H1 (cell line): ENCODE data around the gene ANKFY1. TPM values are rescaled to one million over a fixed set of nuclear protein-coding genes. Genes with fewer than 3 reads are reported as not detected.

ENCODE experiments used
- CTCF ChIA-PET: fragments of 300-600 bp; sonication (Branson Sonifier 250); formaldehyde crosslinking; loops from one replicate; lab custom pipeline; 2021; ENCODE audit not compliant: partially characterized antibody; lab: Charles Lee
- POLR2A ChIA-PET: fragments of 300-600 bp; sonication (Branson Sonifier 250); formaldehyde crosslinking; loops from one replicate; lab custom pipeline; 2021; ENCODE audit warnings: inconsistent platforms; ENCODE audit not compliant: partially characterized antibody; lab: Charles Lee
- DNase-seq, 2 experiments: peaks; one replicate each; pipeline versions ENCODE4 v3.0.0 to v3.0.0-alpha.2; 2010 to 2022; ENCODE audit warnings: low spot score in 2 of 2, low read depth in 1 of 2, mixed read lengths in 1 of 2
- FAIRE-seq: peaks from 2 replicates; lab custom pipeline; 2011; peaks lifted over from hg19 to GRCh38; lab: Jason Lieb, UNC
- H2AFZ ChIP-seq: 2 replicates; pipeline ENCODE4 v1.8.1; 2012; ENCODE audit warnings: low read length, inconsistent platforms
- H2AK5ac ChIP-seq: 2 replicates; pipeline ENCODE4 v1.6.1; 2013; ENCODE audit warnings: low read depth, low read length
- H2BK120ac ChIP-seq: replicated peaks from 2 replicates; pipeline ENCODE3; 2013; ENCODE audit warnings: low read depth, low read length, inconsistent platforms
- H2BK12ac ChIP-seq: 2 replicates; pipeline ENCODE4 v1.6.1; 2013; ENCODE audit warnings: low read depth, low read length
- H2BK15ac ChIP-seq: 2 replicates; pipeline ENCODE4 v1.6.1; 2013; ENCODE audit warnings: low read length
- H2BK20ac ChIP-seq: 2 replicates; pipeline ENCODE4 v1.6.1; 2013; ENCODE audit warnings: low read length
- H2BK5ac ChIP-seq: 2 replicates; pipeline ENCODE4 v1.6.1; 2013; ENCODE audit warnings: low read depth, low read length
- H3K14ac ChIP-seq: 2 replicates; pipeline ENCODE4 v1.6.1; 2013; ENCODE audit warnings: inconsistent platforms; ENCODE audit not compliant: insufficient read length
- H3K18ac ChIP-seq: 2 replicates; pipeline ENCODE4 v1.6.1; 2013; ENCODE audit warnings: low read length; ENCODE audit errors: extremely low read depth
- H3K23ac ChIP-seq: 2 replicates; pipeline ENCODE4 v1.6.1; 2013; ENCODE audit warnings: inconsistent platforms; ENCODE audit not compliant: insufficient read length
- H3K23me2 ChIP-seq: 2 replicates; pipeline ENCODE4 v1.6.1; 2013; ENCODE audit warnings: low read depth, low read length
- H3K27ac ChIP-seq: 2 replicates; pipeline ENCODE4 v1.6.1; 2011; ENCODE audit warnings: low read depth, low read length, inconsistent platforms
- H3K27me3 ChIP-seq, 4 experiments: replicated peaks in 1 of 4; 1 replicate in 1 of 4; 2 replicates in 3 of 4; pipeline versions ENCODE4 v1.6.1 to v1.8.1; 2011 to 2013; ENCODE audit warnings: low read length in 3 of 4, mild to moderate bottlenecking in 3 of 4, inconsistent platforms in 2 of 4, mixed read lengths in 2 of 4, moderate library complexity in 1 of 4; ENCODE audit not compliant: control insufficient read depth in 3 of 4, insufficient read depth in 3 of 4; ENCODE audit errors: extremely low read depth in 1 of 4
- H3K36me3 ChIP-seq, 4 experiments: 2 replicates each; pipeline versions ENCODE4 v1.6.1 to v1.8.1; 2011 to 2013; ENCODE audit warnings: mild to moderate bottlenecking in 4 of 4, low read length in 3 of 4, moderate library complexity in 2 of 4, control low read depth in 1 of 4, inconsistent platforms in 1 of 4; ENCODE audit not compliant: insufficient read depth in 4 of 4, control insufficient read depth in 2 of 4
- H3K4ac ChIP-seq: replicated peaks from 2 replicates; pipeline ENCODE3; 2013; ENCODE audit warnings: low read length, low read depth, mixed read lengths, inconsistent platforms; ENCODE audit not compliant: insufficient read length
- H3K4me1 ChIP-seq, 4 experiments: replicated peaks in 1 of 4; 1 replicate in 1 of 4; 2 replicates in 3 of 4; pipeline versions ENCODE4 v1.6.1 to v1.8.1; 2011 to 2013; ENCODE audit warnings: low read length in 3 of 4, inconsistent platforms in 2 of 4, mixed read lengths in 1 of 4; ENCODE audit not compliant: insufficient read depth in 4 of 4, control insufficient read depth in 3 of 4
- H3K4me2 ChIP-seq, 2 experiments: 2 replicates each; pipeline versions ENCODE4 v1.6.1 to v1.8.1; 2011 to 2013; ENCODE audit warnings: low read depth in 2 of 2, low read length in 2 of 2, control low read depth in 1 of 2, inconsistent platforms in 1 of 2, mild to moderate bottlenecking in 1 of 2; ENCODE audit not compliant: insufficient read depth in 1 of 2
- H3K4me3 ChIP-seq, 4 experiments: fragments of 200-600, 300-600 bp in 1 of 4; sonication (generic), shearing (Covaris generic), sonication (Bioruptor Twin) in 1 of 4; 2 replicates each; pipeline versions ENCODE4 v1.5.1 to v1.8.1; 2011 to 2016; ENCODE audit warnings: low read length in 4 of 4, low read depth in 3 of 4, control low read depth in 2 of 4, inconsistent platforms in 2 of 4, mild to moderate bottlenecking in 2 of 4, mixed read lengths in 1 of 4, moderate library complexity in 1 of 4; ENCODE audit not compliant: insufficient read depth in 2 of 4; ENCODE audit errors: extremely low read depth in 1 of 4
- H3K56ac ChIP-seq: replicated peaks from 2 replicates; pipeline ENCODE3; 2013; ENCODE audit warnings: low read depth, mild to moderate bottlenecking, mixed read lengths, low read length, inconsistent platforms; ENCODE audit not compliant: insufficient read length
- H3K79me1 ChIP-seq: 2 replicates; pipeline ENCODE4 v1.6.1; 2013; ENCODE audit warnings: low read depth, low read length, control low read depth
- H3K79me2 ChIP-seq, 2 experiments: 2 replicates each; pipeline versions ENCODE4 v1.6.1 to v1.8.1; 2012 to 2013; ENCODE audit warnings: low read length in 2 of 2, mild to moderate bottlenecking in 2 of 2, inconsistent platforms in 1 of 2; ENCODE audit not compliant: insufficient read depth in 2 of 2, control insufficient read depth in 1 of 2
- H3K9ac ChIP-seq, 4 experiments: replicated peaks in 1 of 4; 1 replicate in 1 of 4; 2 replicates in 3 of 4; pipeline versions ENCODE4 v1.6.1 to v1.8.1; 2011 to 2013; ENCODE audit warnings: low read depth in 3 of 4, low read length in 3 of 4, control low read depth in 2 of 4, mild to moderate bottlenecking in 2 of 4, moderate library complexity in 2 of 4, inconsistent platforms in 1 of 4; ENCODE audit errors: extremely low read depth in 1 of 4
- H3K9me3 ChIP-seq, 2 experiments: 2 replicates each; pipeline versions ENCODE4 v1.6.1 to v1.8.1; 2012 to 2013; ENCODE audit warnings: mild to moderate bottlenecking in 2 of 2, moderate library complexity in 2 of 2, control low read depth in 1 of 2, inconsistent platforms in 1 of 2, low read depth in 1 of 2, low read length in 1 of 2, mixed read lengths in 1 of 2; ENCODE audit not compliant: insufficient read depth in 2 of 2
- H4K20me1 ChIP-seq, 2 experiments: replicated peaks in 1 of 2; 2 replicates each; pipeline versions ENCODE3 to v1.8.1; 2011 to 2013; ENCODE audit warnings: inconsistent platforms in 2 of 2, low read length in 2 of 2, mild to moderate bottlenecking in 1 of 2; ENCODE audit not compliant: insufficient read depth in 2 of 2, control insufficient read depth in 1 of 2
- H4K5ac ChIP-seq: 2 replicates; pipeline ENCODE4 v1.6.1; 2013; ENCODE audit warnings: low read length, low read depth, mixed read lengths, inconsistent platforms; ENCODE audit not compliant: insufficient read length
- H4K8ac ChIP-seq: 2 replicates; pipeline ENCODE4 v1.8.0; 2013; ENCODE audit warnings: mild to moderate bottlenecking, moderate library complexity, low read length, inconsistent platforms; ENCODE audit not compliant: insufficient read depth; ENCODE audit errors: extremely low read depth
- H4K91ac ChIP-seq: replicated peaks from 2 replicates; pipeline ENCODE3; 2013; ENCODE audit warnings: low read length, mixed read lengths, inconsistent platforms; ENCODE audit not compliant: insufficient read length
- ATF2 ChIP-seq: IDR thresholded peaks from 2 replicates; pipeline ENCODE4 v1.6.1; 2012; ENCODE audit warnings: low read length, inconsistent platforms
- ATF3 ChIP-seq: IDR thresholded peaks from 2 replicates; pipeline ENCODE4 v1.6.1; 2011; ENCODE audit warnings: low read depth, mild to moderate bottlenecking, low read length; ENCODE audit not compliant: insufficient read depth
- CBX5 ChIP-seq: fragments of 300-800, 300-1000 bp; sonication (generic); IDR thresholded peaks from 2 replicates; pipeline ENCODE4 v1.7.1; 2016; ENCODE audit warnings: antibody characterized with exemption, low read length, low read depth
- CBX8 ChIP-seq: fragments of 300-800, 300-1000 bp; sonication (generic); IDR thresholded peaks from 2 replicates; pipeline ENCODE4 v1.7.1; 2016; ENCODE audit warnings: low read depth, low read length, borderline replicate concordance
- GTF2F1 ChIP-seq: IDR thresholded peaks from 2 replicates; pipeline ENCODE4 v1.6.1; 2012; ENCODE audit warnings: low read depth, low read length, improper control_type of control experiment, borderline replicate concordance
- MAFK ChIP-seq: IDR thresholded peaks from 2 replicates; pipeline ENCODE4 v1.6.1; 2012; ENCODE audit warnings: low read depth, mild to moderate bottlenecking, improper control_type of control experiment, low read length
- MAX ChIP-seq: IDR thresholded peaks from 2 replicates; pipeline ENCODE4 v1.6.1; 2012; ENCODE audit warnings: inconsistent platforms
- RFX5 ChIP-seq: IDR thresholded peaks from 2 replicates; pipeline ENCODE4 v1.6.1; 2011; ENCODE audit warnings: low read depth, low read length, improper control_type of control experiment, borderline replicate concordance
- SIRT6 ChIP-seq: IDR thresholded peaks from one replicate; pipeline ENCODE4 v1.7.1; 2012; ENCODE audit warnings: low read length, inconsistent platforms
- TEAD4 ChIP-seq: IDR thresholded peaks from 2 replicates; pipeline ENCODE4 v1.6.1; 2012; ENCODE audit warnings: low read depth, low read length, inconsistent platforms, mixed read lengths
- YY1 ChIP-seq: IDR thresholded peaks from 2 replicates; pipeline ENCODE4 v1.6.1; 2011; ENCODE audit warnings: low read depth, mild to moderate bottlenecking, low read length
- WGBS, 2 experiments: shearing (Covaris generic) in 1 of 2; methylation state at CpG; one replicate each; pipeline versions ENCODE4 v1.1.6 to v1.1.7; 2013 to 2015; ENCODE audit warnings: low lambda C conversion rate in 2 of 2, mixed read lengths in 2 of 2, inconsistent platforms in 1 of 2, low coverage in 1 of 2, missing lambda C conversion rate in 1 of 2; ENCODE audit not compliant: insufficient replicate concordance in 2 of 2, insufficient coverage in 1 of 2, insufficient read length in 1 of 2; ENCODE audit errors: extremely low coverage in 1 of 2, missing lambda C conversion rate in 1 of 2; 5-methylcytosine and 5-hydroxymethylcytosine counted together
- polyA plus RNA-seq, 7 experiments: library from polyadenylated mRNA; depleted of rRNA in 3 of 7; stranded (reverse) in 5 of 7; unstranded in 2 of 7; fragments of >200 nt in 5 of 7; fragments of 200-250 nt in 2 of 7; gene quantifications; 1 replicate in 5 of 7; 2 replicates in 1 of 7; 4 replicates in 1 of 7; pipeline versions ENCODE4 v1.2.1 to v1.2.3, GENCODE V29; 2011 to 2013; ENCODE audit warnings: missing spikeins in 2 of 7, mixed read lengths in 2 of 7
- total RNA-seq: library from RNA; stranded (reverse); fragmentation: NEBNext Ultra II Directional; extraction: Animal tissue kit (Norgen Biotek cat#: 25700); gene quantifications from 2 replicates; pipeline ENCODE4 v1.2.1, GENCODE V29; 2021

Gene ANKFY1
- total and polyA plus RNA-seq, 2 of the 8 experiments (the other 6 are each of a cell fraction or from before 2014, with no cell fraction given): 28.3 to 45.3 TPM

GRCh38 chr17:4232168-4232813 lies 31.5 kb downstream of the ANKFY1 start:
- Histone ChIP-seq H3K79me2 (no peaks in the 10 kb centered on the region), H2BK120ac (no peak overlapping the region), H4K91ac (no peak overlapping the region), H3K4ac (no peak overlapping the region), H3K4me2 (no peak overlapping the region), H3K23me2 (no peaks in the 10 kb centered on the region), H4K8ac (no peak overlapping the region), H3K9me3 (no peaks in the 10 kb centered on the region), H2AK5ac (no peak overlapping the region), H3K9ac (no peak overlapping the region), H3K79me1 (no peaks in the 10 kb centered on the region), H3K56ac (no peak overlapping the region), H4K5ac (no peak overlapping the region), H2BK15ac (no peak overlapping the region), H3K18ac (no peak overlapping the region), H2BK12ac (no peak overlapping the region), H3K23ac (no peak overlapping the region), H2BK5ac (no peak overlapping the region; the same call in 1 of the 2 replicates), H3K14ac (no peak overlapping the region), H3K36me3 (peaks cover 0 to 46% (median 22%) of the 10 kb centered on the region in 4 experiments; a peak in 7 of 8 replicates), H3K4me3 (no peak overlapping the region), H3K4me1 (no peaks in the 10 kb centered on the region), H2AFZ (no peak overlapping the region), H2BK20ac (no peak overlapping the region), H4K20me1 (no peaks in the 10 kb centered on the region), H3K27me3 (no peaks in the 10 kb centered on the region), H3K27ac (no peak overlapping the region)
- ChIA-PET CTCF (interaction anchor here (1.3 to 1.6 kb wide), 2 partner anchors 12 to 14 kb away, joined by 4 read pairs; no protein-coding TSS in a partner anchor), POLR2A (no interaction called here)
- DNase-seq: no peak
- WGBS, 2 experiments: 81% methylated on average over 4 of the region's 4 CpGs; no CpG with 5 or more reads in 1 of the 2 experiments
- no peak for FAIRE-seq
- TF ChIP-seq MAFK (no peak), MAX (no peak), SIRT6 (no peak), TEAD4 (no peak), ATF2 (no peak), GTF2F1 (no peak), ATF3 (no peak), CBX8 (no peak), RFX5 (no peak), CBX5 (no peak), YY1 (no peak)
